Activated naive CD4-positive, alpha-beta T cell treated with anti-CD3 and anti-CD28 coated beads for 36 hours (primary cell): ENCODE results near the gene CSTF2. TPM values are rescaled to one million over a fixed set of nuclear protein-coding genes. Genes with fewer than 3 reads are reported as not detected.
A peak's percentile ranks its signal among the peaks of the same experiment; 100 is the strongest.

Experiments
- CTCF ChIA-PET: fragments of 350-600 bp; sonication (Branson Sonifier 250); formaldehyde crosslinking; loops from one replicate; lab custom pipeline; 2021; ENCODE audit warnings: antibody characterized with exemption; lab: Charles Lee
- DNase-seq: peaks from one replicate; pipeline ENCODE4 v3.0.0-alpha.2; 2020
- H3K27ac Mint-ChIP-seq: one replicate; pipeline ENCODE4 v1.8.0; 2021; ENCODE audit warnings: mild to moderate bottlenecking, mixed read lengths
- H3K27me3 Mint-ChIP-seq: one replicate; pipeline ENCODE4 v1.8.0; 2021; ENCODE audit warnings: low read depth, mixed read lengths
- H3K36me3 Mint-ChIP-seq: one replicate; pipeline ENCODE4 v1.8.0; 2021; ENCODE audit warnings: low read depth, mixed read lengths
- H3K4me1 Mint-ChIP-seq: one replicate; pipeline ENCODE4 v1.8.0; 2021; ENCODE audit warnings: low read depth, mixed read lengths
- H3K4me3 Mint-ChIP-seq: one replicate; pipeline ENCODE4 v1.8.0; 2021; ENCODE audit warnings: mild to moderate bottlenecking, moderate library complexity, mixed read lengths
- H3K9me3 Mint-ChIP-seq: one replicate; pipeline ENCODE4 v1.8.0; 2021; ENCODE audit warnings: mixed read lengths
- intact Hi-C: fragments of 100-400 bp; cut with micrococcal nuclease; formaldehyde crosslinking; loops from one replicate; pipeline ENCODE4 v1.15.1; 2023
- total RNA-seq, 2 experiments: library from RNA; stranded (reverse); gene quantifications; one replicate each; pipeline ENCODE4 v1.2.3, GENCODE V29; 2021

The CSTF2 gene
- total RNA-seq, 2 experiments from 2014 or later = 44.3 to 46.8 TPM

DNA sequence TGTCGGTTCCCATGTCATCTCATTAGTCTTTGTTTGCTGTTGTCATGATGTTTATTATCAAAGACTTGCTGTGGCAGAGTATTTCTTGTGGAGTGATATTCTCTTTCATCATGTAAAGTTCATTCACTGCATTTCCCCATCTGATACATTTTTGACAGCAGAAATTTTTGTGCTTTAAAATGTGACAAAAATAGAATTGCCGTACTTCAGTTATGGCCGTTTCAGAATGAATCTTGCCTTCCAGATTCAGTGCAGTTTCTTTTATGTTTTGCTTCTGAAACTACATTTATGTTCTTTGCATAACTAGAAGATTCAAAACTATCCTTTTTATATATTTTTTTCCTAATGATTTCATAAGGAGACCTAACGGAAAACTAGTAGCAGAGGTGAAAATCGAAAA is 10.0 kb downstream of the CSTF2 start:
- Mint-ChIP-seq H3K9me3 (no peaks in the 10 kb centered on the region), H3K4me3 (peak overlapping the region; percentile 36), H3K27me3 (no peaks in the 10 kb centered on the region), H3K27ac (peak overlapping the region; percentile 97), H3K4me1 (peaks cover 38% of the 10 kb centered on the region), H3K36me3 (peaks cover 43% of the 10 kb centered on the region)
- intact Hi-C loops = loop anchor here (1.0 to 5.0 kb wide), 3 partner anchors 222 to 562 kb away; partner anchors contain the start of genes RPL36A and TRMT2B
- CTCF ChIA-PET = interaction anchor here (0.5 to 2.2 kb wide), 5 partner anchors 10 to 192 kb away, joined by 3 to 5 read pairs (median 3); partner anchors contain the start of gene CSTF2
- DNase-seq = no peak

DNA sequence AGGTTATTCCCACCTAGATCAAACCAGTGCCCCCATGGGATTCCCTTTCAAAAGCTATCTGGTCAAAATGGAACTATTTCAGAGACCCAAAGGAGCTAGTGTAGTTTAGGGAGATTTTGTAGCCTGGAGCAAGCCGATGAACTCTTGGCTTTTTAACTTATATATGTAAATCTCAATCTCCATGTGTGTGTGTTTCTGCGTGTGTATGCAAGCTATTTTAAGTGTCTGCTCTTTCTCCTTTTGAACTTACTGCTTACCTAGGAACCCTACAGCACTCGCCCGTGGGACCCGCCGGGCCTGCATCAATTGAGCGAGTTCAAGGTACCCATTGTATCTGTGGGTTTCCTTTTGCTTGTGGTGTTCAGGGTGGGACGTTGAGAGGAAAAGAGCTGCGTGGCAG is 10.4 kb downstream of the CSTF2 start:
- peak overlapping the region; percentile 36 for H3K4me3 Mint-ChIP-seq
- H3K27ac Mint-ChIP-seq = peak overlapping the region; percentile 97
- H3K36me3 Mint-ChIP-seq = peaks cover 43% of the 10 kb centered on the region
- intact Hi-C loops = loop anchor here (1.0 to 5.0 kb wide), 3 partner anchors 222 to 562 kb away; partner anchors contain the start of genes RPL36A and TRMT2B
- H3K4me1 Mint-ChIP-seq = peaks cover 38% of the 10 kb centered on the region
- peak; percentile 10 for DNase-seq
- CTCF ChIA-PET = interaction anchor here (0.5 to 2.2 kb wide), 4 partner anchors 9 to 191 kb away, joined by 3 to 5 read pairs (median 3); no protein-coding TSS in a partner anchor
- H3K27me3 Mint-ChIP-seq = no peaks in the 10 kb centered on the region
- no peaks in the 10 kb centered on the region for H3K9me3 Mint-ChIP-seq

DNA sequence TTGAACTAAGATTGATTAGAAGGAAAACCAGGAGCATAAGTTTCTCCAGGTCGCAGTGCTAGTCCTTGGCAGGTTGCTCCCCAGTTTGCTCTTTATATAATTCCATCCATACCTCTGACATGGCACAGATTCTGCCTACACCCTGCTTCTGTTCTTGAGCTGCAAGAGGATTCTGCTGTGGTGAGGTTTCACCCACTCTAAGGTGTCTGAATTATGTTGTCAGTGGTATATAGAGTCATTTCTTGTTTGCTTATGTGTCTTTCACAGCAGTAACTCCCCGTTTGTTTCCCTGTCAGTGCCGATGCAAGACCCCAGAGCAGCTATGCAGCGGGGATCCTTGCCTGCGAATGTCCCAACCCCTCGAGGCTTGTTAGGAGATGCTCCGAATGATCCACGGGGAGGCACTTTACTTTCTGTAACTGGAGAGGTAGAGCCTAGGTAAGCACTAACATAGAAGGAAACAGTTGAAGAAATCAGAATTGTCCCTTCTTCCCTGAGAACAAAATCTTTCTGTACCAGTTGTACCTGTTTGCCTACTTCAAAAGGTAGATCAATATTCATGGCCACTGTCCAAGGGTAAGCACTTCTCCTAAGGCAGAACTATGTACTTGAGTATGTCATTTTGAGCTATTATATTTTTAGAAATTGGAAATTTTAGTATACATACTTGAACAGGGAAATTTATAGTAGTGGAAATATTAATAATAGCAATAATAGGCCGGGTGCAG is 11.2 kb downstream of the CSTF2 start:
- CTCF ChIA-PET = interaction anchor here (1.0 kb wide), 1 partner anchor 10 kb away, joined by 3 read pairs; no protein-coding TSS in a partner anchor
- DNase-seq = no peak
- H3K27ac Mint-ChIP-seq = peak overlapping the region; percentile 97
- peaks cover 42% of the 10 kb centered on the region for H3K36me3 Mint-ChIP-seq
- H3K27me3 Mint-ChIP-seq = no peaks in the 10 kb centered on the region
- peak overlapping the region; percentile 36 for H3K4me3 Mint-ChIP-seq
- no peaks in the 10 kb centered on the region for H3K9me3 Mint-ChIP-seq
- intact Hi-C loops = loop anchor here (5.0 kb wide), 1 partner anchor 561 kb away; the partner anchor contains the start of gene RPL36A
- peaks cover 40% of the 10 kb centered on the region for H3K4me1 Mint-ChIP-seq

DNA sequence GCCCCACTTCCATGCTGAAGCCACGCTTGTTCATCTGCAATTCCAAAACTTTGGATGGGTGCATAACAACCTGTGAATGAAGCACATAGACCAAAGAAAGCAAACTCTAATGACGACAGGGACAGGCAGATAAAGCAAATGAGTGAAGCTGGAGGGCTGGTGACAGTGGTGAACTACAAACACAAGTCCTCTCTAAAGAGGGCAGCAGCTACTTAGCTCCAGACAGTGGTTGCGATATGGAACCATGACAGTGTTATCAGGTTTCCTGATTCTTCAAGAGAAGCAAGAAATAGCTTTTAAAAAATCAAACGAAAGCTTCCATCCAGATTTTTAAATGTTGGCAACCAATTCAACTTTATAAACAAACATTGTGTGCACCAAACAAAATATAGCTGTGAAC is 30.1 kb downstream of the CSTF2 start:
- Mint-ChIP-seq H3K4me1 (peaks cover under 1% of the 10 kb centered on the region), H3K4me3 (no peak overlapping the region), H3K9me3 (no peaks in the 10 kb centered on the region), H3K27me3 (no peaks in the 10 kb centered on the region), H3K36me3 (no peaks in the 10 kb centered on the region), H3K27ac (no peak overlapping the region)
- no peak for DNase-seq
- CTCF ChIA-PET = no interaction called here
- intact Hi-C loops = no loop called here

DNA sequence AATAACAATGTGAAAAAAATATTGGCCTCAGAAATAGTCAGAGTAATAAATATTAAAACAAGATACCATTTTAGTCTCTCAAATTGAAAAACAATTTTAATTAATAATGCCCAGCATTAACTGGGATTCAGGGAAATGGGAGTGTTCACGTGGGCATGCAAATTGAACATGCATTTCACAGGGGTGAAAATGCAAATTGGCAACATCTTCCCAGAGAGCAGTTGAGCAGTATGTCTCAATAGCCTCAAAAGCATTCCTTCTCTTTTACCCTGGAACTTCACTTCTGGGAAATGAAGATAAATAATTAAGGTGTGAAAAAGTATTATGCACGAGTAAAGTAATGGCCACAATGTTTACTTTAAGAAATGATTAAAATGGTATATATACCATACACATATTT is 32.6 kb downstream of the CSTF2 start:
- Mint-ChIP-seq H3K4me3 (no peak overlapping the region), H3K9me3 (no peaks in the 10 kb centered on the region), H3K27me3 (no peaks in the 10 kb centered on the region), H3K36me3 (no peaks in the 10 kb centered on the region), H3K27ac (no peak overlapping the region), H3K4me1 (no peaks in the 10 kb centered on the region)
- intact Hi-C loops = no loop called here
- no peak for DNase-seq
- CTCF ChIA-PET = no interaction called here

DNA sequence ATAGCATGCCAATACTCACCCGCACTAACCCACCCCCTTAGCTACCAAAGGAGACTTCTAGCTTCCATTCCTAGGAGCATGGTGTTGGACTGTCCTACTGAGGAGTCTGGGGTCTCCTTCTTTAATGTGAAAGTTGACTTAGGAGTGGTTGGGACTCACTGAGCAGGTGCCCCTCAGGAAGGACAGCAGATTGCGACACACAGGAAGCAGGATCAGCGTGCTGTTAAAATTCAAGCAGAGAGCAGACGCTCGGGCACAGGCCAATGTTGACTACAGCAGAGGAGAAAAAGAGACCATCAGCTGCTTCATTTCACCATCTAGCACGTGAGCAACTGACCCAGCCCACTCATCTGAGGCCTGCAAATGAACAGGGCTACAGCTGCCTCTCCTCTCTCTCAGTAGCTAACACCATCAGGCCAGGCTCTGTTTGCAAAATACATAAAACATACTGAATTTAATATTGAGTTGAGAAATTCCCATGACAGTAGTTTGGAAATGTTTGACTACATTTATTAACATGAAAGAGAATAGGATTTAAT is 43.2 kb downstream of the CSTF2 start:
- intact Hi-C loops = no loop called here
- Mint-ChIP-seq H3K4me1 (no peaks in the 10 kb centered on the region), H3K27me3 (no peaks in the 10 kb centered on the region), H3K36me3 (no peaks in the 10 kb centered on the region), H3K4me3 (no peak overlapping the region), H3K27ac (no peak overlapping the region), H3K9me3 (no peaks in the 10 kb centered on the region)
- DNase-seq = no peak
- CTCF ChIA-PET = no interaction called here

DNA sequence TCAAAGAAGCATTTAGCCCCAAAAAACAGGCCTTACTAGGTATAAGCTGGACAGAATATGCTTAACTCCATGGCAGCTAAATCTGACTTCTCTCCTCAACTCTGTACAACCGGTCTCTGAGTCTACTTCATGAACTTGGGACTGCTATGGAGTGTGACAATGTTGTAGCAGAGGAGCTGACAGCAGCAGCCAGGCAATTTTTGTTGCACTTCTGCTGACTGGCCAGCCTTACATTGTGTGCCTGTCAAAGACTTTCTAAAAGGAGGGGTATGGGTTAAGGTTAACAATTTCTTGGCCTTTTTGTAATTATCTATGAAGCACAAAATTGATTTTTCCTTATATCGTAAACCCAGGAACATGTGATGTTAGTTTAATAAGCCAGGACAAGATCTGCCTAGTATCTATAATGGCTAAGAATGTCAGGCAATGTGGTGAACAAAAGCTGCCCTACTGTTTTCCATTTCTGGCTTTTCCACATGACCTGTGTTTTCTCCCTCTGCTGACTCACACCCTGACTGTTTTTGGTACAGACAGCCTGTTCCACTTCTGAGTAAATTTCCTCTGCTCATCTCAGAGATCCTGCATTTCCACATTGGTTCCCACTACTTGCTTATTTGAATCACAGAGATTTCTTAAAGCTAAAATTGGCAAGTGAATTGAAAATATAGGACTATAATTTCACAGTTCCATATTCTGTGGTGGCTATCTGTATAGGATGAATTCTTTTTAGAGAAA is 44.6 kb downstream of the CSTF2 start:
- H3K4me1 Mint-ChIP-seq = no peaks in the 10 kb centered on the region
- H3K9me3 Mint-ChIP-seq = no peaks in the 10 kb centered on the region
- CTCF ChIA-PET = no interaction called here
- no peak for DNase-seq
- H3K4me3 Mint-ChIP-seq = no peak overlapping the region
- no peaks in the 10 kb centered on the region for H3K36me3 Mint-ChIP-seq
- no peak overlapping the region for H3K27ac Mint-ChIP-seq
- intact Hi-C loops = no loop called here
- H3K27me3 Mint-ChIP-seq = no peaks in the 10 kb centered on the region

DNA sequence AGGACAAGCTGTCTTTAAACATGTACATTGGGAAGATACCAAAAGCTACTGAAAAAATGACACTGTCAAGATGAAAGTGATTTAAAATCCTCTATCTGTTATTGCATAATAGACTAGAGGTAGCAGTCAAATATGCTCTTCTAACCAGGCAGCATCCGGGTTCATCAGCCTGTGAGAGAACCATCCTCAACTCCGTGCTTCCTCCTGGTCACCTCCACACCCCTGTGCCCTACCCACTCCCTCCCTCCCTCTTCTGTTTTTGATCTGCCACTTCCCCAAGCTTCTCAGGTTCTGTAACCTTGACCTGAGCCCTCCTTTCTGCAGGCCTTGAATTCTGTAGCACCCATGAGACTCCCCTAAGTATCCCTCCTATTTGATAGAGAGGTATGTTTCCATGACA is 48.1 kb downstream of the CSTF2 start:
- CTCF ChIA-PET = no interaction called here
- no peaks in the 10 kb centered on the region for H3K9me3 Mint-ChIP-seq
- no peak overlapping the region for H3K27ac Mint-ChIP-seq
- intact Hi-C loops = no loop called here
- no peaks in the 10 kb centered on the region for H3K27me3 Mint-ChIP-seq
- H3K36me3 Mint-ChIP-seq = no peaks in the 10 kb centered on the region
- no peak for DNase-seq
- H3K4me3 Mint-ChIP-seq = no peak overlapping the region
- no peaks in the 10 kb centered on the region for H3K4me1 Mint-ChIP-seq

DNA sequence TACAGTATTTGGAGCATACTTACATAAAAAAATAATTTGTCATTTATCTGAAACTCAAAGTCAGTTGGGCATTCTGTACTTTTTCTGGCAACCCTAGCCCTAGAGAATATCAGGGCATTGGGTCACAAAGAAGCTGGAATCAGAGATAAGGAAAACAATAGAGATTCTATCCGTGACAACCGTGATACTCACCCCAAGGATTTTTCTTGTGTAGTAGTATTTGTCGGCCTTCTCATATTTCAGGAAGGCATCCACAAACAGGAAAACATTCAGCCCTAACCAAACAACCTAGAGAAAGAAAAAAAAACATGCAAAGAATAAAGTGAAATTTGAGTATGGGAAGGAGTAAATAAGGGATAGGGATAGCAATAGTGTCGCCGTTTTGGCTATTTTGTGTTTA is 50.3 kb downstream of the CSTF2 start:
- no peak overlapping the region for H3K27ac Mint-ChIP-seq
- H3K36me3 Mint-ChIP-seq = no peaks in the 10 kb centered on the region
- H3K4me3 Mint-ChIP-seq = no peak overlapping the region
- H3K4me1 Mint-ChIP-seq = no peaks in the 10 kb centered on the region
- no peaks in the 10 kb centered on the region for H3K27me3 Mint-ChIP-seq
- H3K9me3 Mint-ChIP-seq = no peaks in the 10 kb centered on the region
- CTCF ChIA-PET = no interaction called here
- intact Hi-C loops = no loop called here
- no peak for DNase-seq

DNA sequence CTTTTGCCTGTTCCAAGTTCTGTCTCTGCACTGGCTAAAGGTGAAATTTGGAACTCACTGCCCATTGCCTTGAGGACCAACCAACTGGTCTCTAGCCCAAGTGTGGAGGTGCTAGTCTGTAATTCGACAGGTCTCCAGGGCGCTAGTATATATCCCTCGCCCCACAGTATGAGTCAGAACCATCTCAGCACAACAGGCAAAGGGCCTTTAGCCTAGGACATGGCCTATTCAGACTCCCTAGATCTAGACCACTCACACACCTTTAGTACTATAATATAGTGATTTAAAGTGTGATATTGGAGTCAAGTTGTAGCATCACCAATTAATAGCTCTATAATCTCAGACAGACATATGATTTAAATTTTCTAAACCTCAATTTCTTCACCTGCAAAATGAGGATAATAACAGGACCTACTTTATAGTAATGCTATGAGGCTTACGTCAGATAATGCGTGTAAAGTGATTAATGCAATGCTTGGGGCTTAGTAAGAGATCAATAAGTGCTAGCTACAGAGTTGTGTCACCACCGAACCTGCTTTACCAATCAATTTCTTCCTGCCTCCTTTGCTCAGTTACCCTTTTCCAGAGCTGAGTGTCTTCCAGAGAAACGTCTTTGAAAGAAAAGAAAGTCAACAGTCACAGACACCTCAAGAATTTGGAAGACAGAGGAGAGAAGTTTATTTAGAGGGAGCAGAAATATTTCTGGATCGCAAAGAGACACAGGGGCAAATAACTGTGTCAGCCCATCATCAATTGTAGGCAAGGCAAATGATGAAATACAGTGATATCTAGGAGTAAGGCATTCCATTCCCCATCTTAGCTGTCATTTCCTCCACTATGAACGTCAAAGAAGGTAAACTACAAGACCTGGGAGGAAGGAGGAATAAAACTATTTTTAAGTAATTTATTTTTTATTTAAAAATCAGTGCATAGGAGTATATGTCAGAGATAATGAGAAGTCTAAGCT is 51.7 kb downstream of the CSTF2 start:
- CTCF ChIA-PET = interaction anchor here (0.6 kb wide), 1 partner anchor 138 kb away, joined by 3 read pairs; no protein-coding TSS in a partner anchor
- no peaks in the 10 kb centered on the region for H3K36me3 Mint-ChIP-seq

DNA sequence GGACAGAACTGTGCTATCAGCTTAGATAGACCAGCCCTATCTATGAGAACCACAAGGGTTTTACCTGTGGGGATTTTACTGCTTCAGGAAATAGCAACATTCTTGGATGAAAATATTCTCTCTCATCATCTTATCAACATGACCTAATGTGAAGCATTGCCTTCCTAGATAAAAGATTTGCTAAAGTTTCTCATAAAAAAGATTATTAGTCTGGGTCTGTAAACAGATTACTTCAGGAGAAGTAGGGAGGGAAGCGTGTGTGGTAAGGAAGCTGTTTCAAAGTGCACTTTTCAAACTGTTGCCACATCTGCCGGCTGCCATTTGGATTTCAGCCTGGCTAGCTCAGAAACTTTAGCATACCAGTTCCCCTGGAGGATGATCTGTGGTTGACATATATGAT is 54.1 kb downstream of the CSTF2 start, which contains the start of gene NOX1:
Gene NOX1, minus strand, starts transcription at position 35 of the 400 bp plus-strand sequence. CDS start 220 bp downstream, outside the sequence.
- Mint-ChIP-seq H3K27ac (no peak within 1 kb of the TSS), H3K36me3 (no peaks in the 10 kb centered on the region), H3K4me3 (no peak within 1 kb of the TSS), H3K27me3 (no peaks in the 10 kb centered on the region), H3K9me3 (no peaks in the 10 kb centered on the region), H3K4me1 (no peaks in the 10 kb centered on the region)
- intact Hi-C loops = no loop called here
- CTCF ChIA-PET = no interaction called here
- no peak for DNase-seq

More for the DNA sequence above, 51.7 kb downstream of the CSTF2 start:
- no peaks in the 10 kb centered on the region for H3K9me3 Mint-ChIP-seq
- H3K4me3 Mint-ChIP-seq = no peak overlapping the region
- no peaks in the 10 kb centered on the region for H3K27me3 Mint-ChIP-seq
- no peak for DNase-seq
- intact Hi-C loops = no loop called here
- no peaks in the 10 kb centered on the region for H3K4me1 Mint-ChIP-seq
- no peak overlapping the region for H3K27ac Mint-ChIP-seq
